Body of pancreas (tissue), 4 donors: ENCODE measurements around the gene SPDYE1.
"Not testable (repeated sequence)": the region's sequence is repeated elsewhere in the genome, so short reads cannot be mapped to it uniquely, and the experiment has no call there.

Experiments used
- POLR2A ChIP-seq, 3 donors: fragments of 450-650 bp; IDR thresholded peaks; one replicate each; pipeline ENCODE4 v1.6.1; 2016; ENCODE audit warnings: antibody characterized with exemption in 3 of 3, mild to moderate bottlenecking in 2 of 3
- TF ChIP-seq, protein P1 (sequence below), 7 experiments: fragments of 450-650 bp in 4 of 7; fragments of 200-600 bp in 3 of 7; sonication (generic) in 3 of 7; IDR thresholded peaks; one replicate each; pipeline ENCODE4 v1.5.1; 2016 to 2019; ENCODE audit warnings: antibody characterized with exemption in 7 of 7

DNA sequence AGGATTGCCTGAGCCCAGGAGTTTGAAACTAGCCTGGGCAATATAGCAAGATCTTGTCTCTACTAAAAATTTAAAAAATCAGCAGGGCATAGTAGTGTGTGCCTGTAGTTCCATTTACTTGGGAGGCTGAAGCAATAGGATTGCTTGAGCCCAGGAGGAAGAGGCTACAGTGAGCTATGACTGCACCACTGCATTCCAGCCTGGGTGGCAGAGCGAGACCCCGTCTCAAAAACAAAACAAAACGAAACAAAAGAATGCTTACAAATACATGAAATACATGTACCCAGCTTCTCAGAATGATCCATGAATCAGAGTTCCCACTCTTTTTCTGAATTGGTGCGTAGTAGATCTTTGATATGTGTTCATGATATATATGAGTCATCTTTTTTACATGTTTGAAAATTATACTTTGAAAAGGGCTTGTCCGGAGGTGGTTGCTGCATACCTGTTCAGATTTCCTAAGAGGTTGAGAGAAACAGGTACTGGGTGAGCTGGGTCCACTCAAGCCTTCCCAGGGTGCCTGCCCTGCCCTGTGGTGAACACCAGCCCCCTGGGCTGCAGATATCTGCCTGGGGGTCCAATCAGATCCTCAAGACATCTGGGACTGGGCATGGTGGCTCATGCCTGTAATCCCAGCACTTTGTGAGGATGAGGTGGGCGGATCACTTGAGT is 25.2 kb downstream of the SPDYE1 start:
- TF ChIP-seq, protein P1, sequence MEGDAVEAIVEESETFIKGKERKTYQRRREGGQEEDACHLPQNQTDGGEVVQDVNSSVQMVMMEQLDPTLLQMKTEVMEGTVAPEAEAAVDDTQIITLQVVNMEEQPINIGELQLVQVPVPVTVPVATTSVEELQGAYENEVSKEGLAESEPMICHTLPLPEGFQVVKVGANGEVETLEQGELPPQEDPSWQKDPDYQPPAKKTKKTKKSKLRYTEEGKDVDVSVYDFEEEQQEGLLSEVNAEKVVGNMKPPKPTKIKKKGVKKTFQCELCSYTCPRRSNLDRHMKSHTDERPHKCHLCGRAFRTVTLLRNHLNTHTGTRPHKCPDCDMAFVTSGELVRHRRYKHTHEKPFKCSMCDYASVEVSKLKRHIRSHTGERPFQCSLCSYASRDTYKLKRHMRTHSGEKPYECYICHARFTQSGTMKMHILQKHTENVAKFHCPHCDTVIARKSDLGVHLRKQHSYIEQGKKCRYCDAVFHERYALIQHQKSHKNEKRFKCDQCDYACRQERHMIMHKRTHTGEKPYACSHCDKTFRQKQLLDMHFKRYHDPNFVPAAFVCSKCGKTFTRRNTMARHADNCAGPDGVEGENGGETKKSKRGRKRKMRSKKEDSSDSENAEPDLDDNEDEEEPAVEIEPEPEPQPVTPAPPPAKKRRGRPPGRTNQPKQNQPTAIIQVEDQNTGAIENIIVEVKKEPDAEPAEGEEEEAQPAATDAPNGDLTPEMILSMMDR (IDR thresholded peaks at IDR 0.05) = not testable (repeated sequence)
- TF ChIP-seq POLR2A (IDR thresholded peaks at IDR 0.05) = not testable (repeated sequence)
